Right lung (tissue), 5 donors: ENCODE measurements around the gene KMT2E. TPM values are rescaled to one million over a fixed set of nuclear protein-coding genes. Genes with fewer than 3 reads are reported as not detected.

Experiments used
- DNase-seq, 2 donors: peaks; one replicate each; pipeline ENCODE4 v3.0.0-alpha.2; 2013
- polyA plus RNA-seq, 5 donors: library from polyadenylated mRNA; unstranded; fragments of 120-200 nt; gene quantifications; one replicate each; pipeline versions ENCODE4 v1.2.1 to v1.2.3, GENCODE V29; 2013; ENCODE audit warnings: inconsistent platforms in 1 of 5, low replicate concordance in 1 of 5; ENCODE audit not compliant: insufficient read length in 5 of 5, insufficient read depth in 1 of 5

KMT2E gene
- polyA plus RNA-seq, 5 donors: 55.2 to 97.1 (median 90.6) TPM

- no peak for DNase-seq
These were observed 51.1 kb downstream of the KMT2E start for GRCh38 chr7:105065104-105065503.

DNA sequence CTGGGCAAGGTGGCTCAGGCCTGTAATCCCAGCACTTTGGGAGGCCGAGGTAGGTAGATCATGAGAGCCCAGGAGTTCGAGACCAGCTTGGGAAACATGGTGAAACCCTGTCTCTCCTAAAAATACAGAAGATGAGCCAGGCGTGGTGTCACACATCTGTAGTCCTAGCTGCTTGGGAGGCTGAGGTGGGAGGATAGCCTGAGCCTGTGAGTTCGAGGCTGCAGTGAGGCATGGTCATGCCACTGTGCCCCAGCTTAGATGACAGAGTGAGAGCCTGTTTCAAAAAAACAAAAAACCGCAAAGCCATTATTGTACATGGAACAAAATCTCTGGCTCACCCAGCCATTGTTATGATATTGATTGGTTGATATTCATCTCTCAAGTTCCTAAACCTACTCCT lies 53.7 kb downstream of the KMT2E start:
- no peak for DNase-seq

DNA sequence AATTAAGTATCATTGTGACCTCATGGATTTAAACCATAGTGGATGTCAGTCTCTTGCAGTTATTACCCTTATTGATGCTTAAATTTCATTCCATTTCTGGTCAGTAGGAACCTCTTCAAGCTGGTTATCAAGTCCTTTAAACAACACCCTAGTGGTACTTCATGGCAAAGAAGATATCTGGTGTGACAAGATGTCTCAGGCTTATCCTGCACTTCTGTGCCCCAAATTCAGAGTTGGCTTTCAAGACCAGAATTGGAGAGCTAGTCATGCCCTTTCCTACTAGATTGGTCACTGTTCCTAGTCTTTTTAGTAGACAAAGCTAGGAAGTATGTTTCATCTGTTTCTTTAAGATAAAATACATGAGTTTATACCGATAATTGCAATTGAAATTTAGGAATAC lies 54.9 kb downstream of the KMT2E start:
- DNase-seq: no peak

- DNase-seq: no peak
These were observed 59.1 kb downstream of the KMT2E start for GRCh38 chr7:105073143-105073542.

DNA sequence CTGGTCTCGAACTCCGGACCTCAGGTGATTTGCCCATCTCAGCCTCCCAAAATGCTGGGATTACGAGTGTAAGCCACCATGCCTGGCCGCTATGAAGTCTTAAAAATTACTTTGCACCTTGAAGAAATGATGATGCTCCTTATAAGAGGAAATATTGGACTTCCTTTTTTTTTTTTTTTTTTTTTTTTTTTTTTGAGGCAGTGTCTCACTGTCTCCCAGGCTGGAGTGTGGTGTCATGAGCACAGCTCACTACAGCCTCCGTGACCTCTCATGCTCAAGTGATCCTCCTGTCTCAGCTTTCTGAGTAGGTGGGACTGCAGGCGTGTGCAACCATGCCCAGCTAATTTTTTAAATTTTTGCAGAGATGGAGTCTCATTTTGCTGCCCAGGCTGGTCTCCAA lies 65.3 kb downstream of the KMT2E start:
- no peak for DNase-seq

GRCh38 chr7:105084581-105084980 lies 70.6 kb downstream of the KMT2E start:
- no peak for DNase-seq

GRCh38 chr7:105086850-105087249 lies 72.8 kb downstream of the KMT2E start:
- no peak for DNase-seq

- DNase-seq: no peak
These were observed 74.0 kb downstream of the KMT2E start for GRCh38 chr7:105087981-105088380.

- DNase-seq: no peak
These were observed 74.5 kb downstream of the KMT2E start for GRCh38 chr7:105088456-105088855.

- DNase-seq: no peak
These were observed 81.0 kb downstream of the KMT2E start for GRCh38 chr7:105094966-105095365.

GRCh38 chr7:105096306-105096705 lies 82.3 kb downstream of the KMT2E start:
- no peak for DNase-seq

DNA sequence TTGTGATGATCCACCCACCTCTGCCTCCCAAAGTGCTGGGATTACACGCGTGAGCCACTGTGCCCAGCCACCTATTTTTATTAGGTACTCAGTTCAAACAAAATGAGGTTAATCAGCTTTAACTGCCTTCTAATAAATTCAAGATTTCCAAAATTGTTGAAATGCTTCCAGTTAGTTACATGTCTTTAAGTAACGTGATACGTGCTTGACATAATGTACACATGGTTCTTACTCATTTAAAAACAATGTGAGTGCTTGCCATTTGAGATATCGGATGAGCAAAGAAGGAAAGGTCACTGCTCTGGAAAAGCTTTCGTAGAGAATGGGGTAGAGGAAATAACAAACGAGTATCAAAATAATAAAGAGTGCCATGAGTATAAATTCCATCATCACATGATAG lies 83.6 kb downstream of the KMT2E start:
- no peak for DNase-seq

DNA sequence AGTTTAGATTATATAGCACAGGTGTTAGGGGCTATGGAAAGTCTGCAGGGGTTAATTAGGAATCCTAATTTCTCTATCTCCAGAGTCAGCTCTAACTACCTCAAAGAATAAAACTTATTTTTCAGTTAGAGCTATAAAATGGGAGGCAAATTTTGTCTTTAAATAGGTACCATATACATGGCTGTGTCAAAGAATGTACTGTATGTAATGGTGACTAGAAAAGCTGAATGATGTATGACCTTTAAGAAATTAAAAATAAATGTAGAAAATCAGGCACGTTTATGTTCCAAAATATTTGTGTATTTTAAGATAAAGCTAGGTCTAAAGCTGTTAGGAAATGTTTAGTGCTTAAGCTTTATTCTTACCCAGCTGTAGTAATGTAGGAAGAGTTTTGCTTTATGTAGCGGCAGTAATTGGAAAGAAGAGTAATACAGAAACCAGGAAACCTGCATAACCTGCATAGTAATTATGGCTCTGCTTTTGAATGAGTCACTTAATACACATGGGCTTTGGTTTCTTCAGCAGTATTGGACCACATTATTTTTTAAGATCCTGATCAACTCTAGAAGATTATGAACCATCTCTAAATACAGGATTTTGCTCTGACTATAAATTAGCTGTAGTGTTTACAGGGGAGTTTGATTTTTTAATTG lies 85.0 kb downstream of the KMT2E start:
- no peak for DNase-seq

DNA sequence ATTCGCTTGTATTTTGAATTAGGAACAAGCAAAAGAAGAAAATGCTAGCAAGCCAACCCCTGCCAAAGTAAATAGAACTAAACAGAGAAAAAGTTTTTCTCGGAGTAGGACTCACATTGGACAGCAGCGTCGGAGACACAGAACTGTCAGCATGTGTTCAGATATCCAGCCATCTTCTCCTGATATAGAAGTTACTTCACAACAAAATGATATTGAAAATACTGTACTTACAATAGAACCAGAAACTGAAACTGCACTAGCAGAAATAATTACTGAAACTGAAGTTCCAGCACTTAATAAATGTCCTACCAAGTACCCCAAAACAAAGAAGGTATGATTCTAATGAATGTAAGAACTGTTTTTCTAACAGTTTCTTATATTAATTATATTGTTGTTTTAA lies 87.9 kb downstream of the KMT2E start:
- DNase-seq: no peak

GRCh38 chr7:105102557-105103352 lies 88.8 kb downstream of the KMT2E start:
- DNase-seq: no peak

DNA sequence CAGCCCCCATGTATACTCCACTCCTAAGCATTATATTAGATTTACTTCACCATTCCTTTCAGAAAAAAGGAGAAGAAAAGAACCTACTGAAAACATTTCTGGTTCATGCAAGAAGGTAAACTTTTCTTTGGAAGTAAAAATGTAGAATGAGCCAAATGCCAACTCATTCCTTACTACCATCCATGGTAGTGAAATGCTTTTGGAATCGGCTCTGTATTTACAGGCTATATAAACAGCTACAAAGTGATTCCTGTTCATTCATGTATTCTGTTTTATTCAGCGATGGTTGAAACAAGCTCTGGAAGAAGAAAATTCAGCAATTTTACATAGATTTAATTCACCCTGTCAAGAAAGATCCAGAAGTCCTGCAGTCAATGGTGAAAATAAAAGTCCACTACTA lies 91.6 kb downstream of the KMT2E start:
- DNase-seq: no peak

- no peak for DNase-seq
These were observed 92.5 kb downstream of the KMT2E start for GRCh38 chr7:105106473-105106872.

- no peak for DNase-seq
These were observed 93.5 kb downstream of the KMT2E start for GRCh38 chr7:105107458-105107857.

DNA sequence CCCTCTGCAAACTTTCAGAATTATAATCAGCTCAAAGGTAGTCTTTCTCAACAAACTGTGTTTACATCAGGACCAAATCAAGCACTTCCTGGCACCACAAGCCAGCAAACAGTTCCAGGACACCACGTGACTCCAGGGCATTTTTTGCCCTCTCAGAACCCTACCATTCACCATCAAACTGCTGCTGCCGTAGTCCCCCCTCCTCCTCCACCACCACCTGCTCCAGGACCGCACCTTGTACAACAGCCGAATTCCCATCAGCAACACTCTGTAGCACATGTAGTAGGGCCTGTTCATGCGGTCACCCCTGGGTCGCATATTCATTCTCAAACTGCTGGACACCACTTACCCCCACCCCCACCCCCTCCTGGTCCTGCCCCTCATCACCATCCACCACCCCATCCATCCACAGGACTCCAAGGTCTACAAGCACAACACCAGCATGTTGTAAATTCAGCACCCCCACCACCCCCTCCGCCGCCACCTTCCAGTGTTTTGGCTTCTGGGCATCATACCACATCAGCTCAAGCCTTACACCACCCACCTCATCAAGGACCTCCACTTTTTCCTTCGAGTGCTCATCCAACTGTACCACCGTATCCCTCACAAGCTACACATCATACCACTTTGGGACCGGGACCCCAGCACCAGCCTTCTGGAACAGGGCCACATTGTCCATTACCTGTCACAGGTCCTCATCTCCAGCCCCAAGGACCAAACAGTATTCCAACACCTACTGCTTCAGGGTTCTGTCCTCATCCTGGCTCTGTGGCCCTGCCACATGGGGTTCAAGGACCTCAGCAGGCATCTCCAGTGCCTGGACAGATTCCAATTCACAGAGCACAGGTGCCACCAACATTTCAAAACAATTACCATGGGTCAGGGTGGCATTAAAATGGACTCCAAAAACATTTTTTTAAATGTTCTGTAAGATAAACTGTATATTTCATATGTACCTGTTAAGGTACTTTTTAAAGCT lies 98.7 kb downstream of the KMT2E start:
- DNase-seq: no peak

- DNase-seq: no peak
These were observed 104.9 kb downstream of the KMT2E start for GRCh38 chr7:105118612-105119600.

DNA sequence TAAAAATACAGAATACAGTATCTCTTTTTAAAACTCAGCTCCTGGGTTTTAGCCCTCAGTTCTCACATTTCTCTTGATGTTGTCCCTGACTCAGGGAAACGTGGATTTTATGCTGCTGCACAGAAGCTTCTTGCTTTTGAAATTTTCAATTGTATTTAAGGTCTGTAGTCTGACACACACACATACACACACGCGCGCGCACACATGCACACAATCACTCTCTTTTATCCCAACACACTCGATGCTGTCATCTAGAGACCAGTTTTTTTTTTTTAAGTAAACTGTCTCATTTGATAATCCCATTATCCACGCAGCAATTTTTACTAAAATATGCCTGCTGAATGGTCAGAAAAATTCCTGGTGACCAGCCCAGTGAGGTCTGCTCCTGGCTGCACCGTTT lies 108.6 kb downstream of the KMT2E start:
- DNase-seq: no peak
